Measurements from ENCODE around the gene ETFA.

Gene ETFA

GRCh38 chr15:76195506-76196268 is 115.6 kb downstream of the ETFA start:
- DNase-seq (ENCODE audit: low spot score), result no peak

- DNase-seq (ENCODE audit: low spot score), result no peak
Measured at GRCh38 chr15:76193934-76194333, 117.3 kb downstream of the ETFA start.

GRCh38 chr15:76192715-76193114 is 118.6 kb downstream of the ETFA start:
- no peak for DNase-seq (ENCODE audit: low spot score)

GRCh38 chr15:76191539-76192244 is 119.6 kb downstream of the ETFA start:
- no peak for DNase-seq (ENCODE audit: low spot score)

- DNase-seq (ENCODE audit: low spot score), result peak; percentile 73
Measured at GRCh38 chr15:76190751-76191538, 120.3 kb downstream of the ETFA start.

- no peak for DNase-seq (ENCODE audit: low spot score)
Measured at GRCh38 chr15:76190070-76190564, 121.2 kb downstream of the ETFA start.

- no peak for DNase-seq (ENCODE audit: low spot score)
Measured at GRCh38 chr15:76189106-76189505, 122.2 kb downstream of the ETFA start.

GRCh38 chr15:76187163-76187562 is 124.1 kb downstream of the ETFA start:
- DNase-seq (ENCODE audit: low spot score), result no peak

GRCh38 chr15:76185716-76186115 is 125.6 kb downstream of the ETFA start:
- DNase-seq (ENCODE audit: low spot score), result no peak

GRCh38 chr15:76184650-76185035 is 126.6 kb downstream of the ETFA start:
- no peak for DNase-seq (ENCODE audit: low spot score)

GRCh38 chr15:76183930-76184649 is 127.2 kb downstream of the ETFA start:
- DNase-seq (ENCODE audit: low spot score), result no peak

- no peak for DNase-seq (ENCODE audit: low spot score)
Measured at GRCh38 chr15:76181705-76182107, 129.6 kb downstream of the ETFA start.

GRCh38 chr15:76180321-76180720 is 130.9 kb downstream of the ETFA start:
- no peak for DNase-seq (ENCODE audit: low spot score)

- DNase-seq (ENCODE audit: low spot score), result no peak
Measured at GRCh38 chr15:76179023-76179422, 132.2 kb downstream of the ETFA start.

- DNase-seq (ENCODE audit: low spot score), result no peak
Measured at GRCh38 chr15:76178296-76179000, 132.8 kb downstream of the ETFA start.

GRCh38 chr15:76177491-76178040 is 133.7 kb downstream of the ETFA start:
- DNase-seq (ENCODE audit: low spot score), result no peak

- DNase-seq (ENCODE audit: low spot score), result no peak
Measured at GRCh38 chr15:76176487-76177085, 134.7 kb downstream of the ETFA start.

- no peak for DNase-seq (ENCODE audit: low spot score)
Measured at GRCh38 chr15:76176059-76176458, 135.2 kb downstream of the ETFA start.

- DNase-seq (ENCODE audit: low spot score), result no peak
Measured at GRCh38 chr15:76175442-76175841, 135.8 kb downstream of the ETFA start.

GRCh38 chr15:76174654-76175053 is 136.6 kb downstream of the ETFA start:
- DNase-seq (ENCODE audit: low spot score), result no peak

Data from pons (tissue), 1 donor.